ENCODE results near the gene SCRG1. TPM values are rescaled to one million over a fixed set of nuclear protein-coding genes. Genes with fewer than 3 reads are reported as not detected.
A peak's percentile ranks its signal among the peaks of the same experiment; 100 is the strongest.

SCRG1 gene
- total RNA-seq, 2 experiments from 2014 or later = not detected

- H3K36me3 Mint-ChIP-seq (ENCODE audit: low read depth) = no peaks in the 10 kb centered on the region
- no peak for DNase-seq
- H3K4me1 Mint-ChIP-seq (ENCODE audit: low read depth) = no peaks in the 10 kb centered on the region
- H3K27ac Mint-ChIP-seq = no peak overlapping the region
- CTCF ChIA-PET = interaction anchor here (0.6 to 1.3 kb wide), 2 partner anchors 22 to 106 kb away, joined by 3 to 4 read pairs; no protein-coding TSS in a partner anchor
- no peak overlapping the region for H3K4me3 Mint-ChIP-seq
- H3K27me3 Mint-ChIP-seq (ENCODE audit: low read depth) = peaks cover 16% of the 10 kb centered on the region
- H3K9me3 Mint-ChIP-seq = no peaks in the 10 kb centered on the region
- intact Hi-C loops (cut with micrococcal nuclease) = no loop called here
Observed at GRCh38 chr4:173345648-173346047, 53.3 kb downstream of the SCRG1 start.

- intact Hi-C loops (cut with micrococcal nuclease) = no loop called here
- H3K9me3 Mint-ChIP-seq = no peaks in the 10 kb centered on the region
- H3K27ac Mint-ChIP-seq = no peak overlapping the region
- CTCF ChIA-PET = no interaction called here
- H3K36me3 Mint-ChIP-seq (ENCODE audit: low read depth) = no peaks in the 10 kb centered on the region
- H3K27me3 Mint-ChIP-seq (ENCODE audit: low read depth) = peaks cover 14% of the 10 kb centered on the region
- no peak overlapping the region for H3K4me3 Mint-ChIP-seq
- H3K4me1 Mint-ChIP-seq (ENCODE audit: low read depth) = no peaks in the 10 kb centered on the region
- DNase-seq = no peak
Observed at GRCh38 chr4:173343832-173344397, 55.0 kb downstream of the SCRG1 start.

GRCh38 chr4:173337463-173337862 lies 61.5 kb downstream of the SCRG1 start:
- Mint-ChIP-seq H3K9me3 (no peaks in the 10 kb centered on the region), H3K27ac (no peak overlapping the region), H3K36me3 (ENCODE audit: low read depth) (peaks cover 17% of the 10 kb centered on the region), H3K4me1 (ENCODE audit: low read depth) (peaks cover 8% of the 10 kb centered on the region), H3K27me3 (ENCODE audit: low read depth) (peaks cover 21% of the 10 kb centered on the region), H3K4me3 (no peak overlapping the region)
- intact Hi-C loops (cut with micrococcal nuclease) = loop anchor here (2.0 to 10.0 kb wide), 2 partner anchors 13 to 877 kb away; no protein-coding TSS in a partner anchor
- DNase-seq = no peak
- CTCF ChIA-PET = no interaction called here

GRCh38 chr4:173334891-173335752 lies 63.8 kb downstream of the SCRG1 start:
- intact Hi-C loops (cut with micrococcal nuclease) = loop anchor here (1.0 to 10.0 kb wide), 5 partner anchors 35 to 948 kb away; partner anchors contain the start of genes CEP44, FBXO8, GALNT7 and SAP30
- H3K27ac Mint-ChIP-seq = peak overlapping the region; percentile 99
- DNase-seq = peak; percentile 79
- peak overlapping the region; percentile 99 for H3K4me3 Mint-ChIP-seq
- H3K4me1 Mint-ChIP-seq (ENCODE audit: low read depth) = peaks cover 15% of the 10 kb centered on the region
- H3K36me3 Mint-ChIP-seq (ENCODE audit: low read depth) = peaks cover 35% of the 10 kb centered on the region
- CTCF ChIA-PET = interaction anchor here (0.5 to 3.2 kb wide), 5 partner anchors 16 to 408 kb away, joined by 3 to 22 read pairs (median 3); partner anchors contain the start of gene SAP30
- no peaks in the 10 kb centered on the region for H3K9me3 Mint-ChIP-seq
- peaks cover 12% of the 10 kb centered on the region for H3K27me3 Mint-ChIP-seq (ENCODE audit: low read depth)

Other genes with a start within 250 kb of the SCRG1 start
- gene GALNT7, start 230.3 kb downstream of the SCRG1 start, total RNA-seq = 10 to 100 TPM in 1 of 2 experiments, 1 to 10 TPM in 1; 8.5 to 11.1 TPM
- gene HMGB2, start 64.8 kb downstream of the SCRG1 start, total RNA-seq = 100 to 1,000 TPM; 752 to 787 TPM
- 1 to 10 TPM; 9.2 to 9.7 TPM for gene SAP30, start 28.2 kb downstream of the SCRG1 start, total RNA-seq
- not detected for gene HAND2, start 131.1 kb upstream of the SCRG1 start, total RNA-seq